ENCODE results near the gene CALD1. TPM values are rescaled to one million over a fixed set of nuclear protein-coding genes. Genes with fewer than 3 reads are reported as not detected.

The CALD1 gene
- total RNA-seq, 1 experiment from 2014 or later: 107 TPM

GRCh38 chr7:134938141-134938540, 158.7 kb downstream of the CALD1 start:
- no peak overlapping the region for H3K4me3 Mint-ChIP-seq
- DNase-seq: no peak
- Histone ChIP-seq H3K79me1 (ENCODE audit: insufficient read depth, low read depth, low read length, poor library complexity, severe bottlenecking) (no peaks in the 10 kb centered on the region), H3K4ac (ENCODE audit: low read depth, low read length) (no peak overlapping the region), H2BK12ac (ENCODE audit: insufficient read length, low read depth, low read length) (no peak overlapping the region), H3K4me1 (ENCODE audit: insufficient read depth, low read length) (no peaks in the 10 kb centered on the region), H4K20me1 (ENCODE audit: control insufficient read depth, insufficient read depth, insufficient read length) (no peaks in the 10 kb centered on the region), H3T11ph (ENCODE audit: low read length) (no peak overlapping the region), H3K9ac (ENCODE audit: extremely low read depth, insufficient read length, low read length) (no peak overlapping the region), H4K91ac (ENCODE audit: insufficient read length, low read depth, low read length) (no peak overlapping the region), H2BK15ac (ENCODE audit: low read depth, low read length) (no peak overlapping the region), H3K27me3 (ENCODE audit: insufficient read depth, low read length) (no peaks in the 10 kb centered on the region), H3K4me2 (ENCODE audit: insufficient read depth, insufficient read length, low read length) (no peak overlapping the region), H2BK120ac (ENCODE audit: low read depth, low read length, poor library complexity, severe bottlenecking) (no peak overlapping the region), H2BK20ac (ENCODE audit: low read depth, low read length, poor library complexity, severe bottlenecking) (no peak overlapping the region), H3K14ac (ENCODE audit: insufficient read depth, low read length) (no peak overlapping the region), H2BK5ac (ENCODE audit: insufficient read length, low read length) (no peak overlapping the region), H3K79me2 (ENCODE audit: insufficient read depth, low read length) (no peaks in the 10 kb centered on the region), H3K27ac (ENCODE audit: insufficient read length, low read depth, low read length) (no peak overlapping the region), H3K23me2 (ENCODE audit: insufficient read length, low read depth, low read length, poor library complexity, severe bottlenecking) (no peaks in the 10 kb centered on the region), H3K18ac (ENCODE audit: insufficient read length, low read depth, low read length) (no peak overlapping the region), H2AFZ (ENCODE audit: low read length) (no peak overlapping the region), H2AK5ac (ENCODE audit: insufficient read length, low read length) (no peak overlapping the region), H4K5ac (ENCODE audit: insufficient read length, low read depth, low read length) (no peak overlapping the region), H3K23ac (ENCODE audit: insufficient read length, low read depth, low read length) (no peak overlapping the region), H3K56ac (ENCODE audit: insufficient read length, low read depth, low read length) (no peak overlapping the region), H4K8ac (replicated peaks; ENCODE audit: insufficient read length, low read depth, low read length) (no peak overlapping the region), H3K9me3 (ENCODE audit: control insufficient read depth, low read depth, low read length) (no peaks in the 10 kb centered on the region)
- no peak overlapping the region for H3K27ac Mint-ChIP-seq
- H3K9me3 Mint-ChIP-seq: no peaks in the 10 kb centered on the region
- no peaks in the 10 kb centered on the region for H3K27me3 Mint-ChIP-seq (ENCODE audit: low read depth)
- H3K4me1 Mint-ChIP-seq: peaks cover 11 to 20% of the 10 kb centered on the region in 2 experiments
- WGBS (ENCODE audit: extremely low coverage, insufficient read length, low lambda C conversion rate): no CpG with 5 or more reads among the region's 4 CpGs
- TF ChIP-seq CTCF (conservative IDR thresholded peaks at IDR 0.05): no peak
- H3K36me3 Mint-ChIP-seq (ENCODE audit: insufficient read depth in 1 of 3, low read depth in 3 of 3): peaks cover 13 to 35% (median 16%) of the 10 kb centered on the region in 3 experiments; a peak in 6 of 7 replicates

Measured in H9 (cell line).